Thoracic aorta (tissue), 2 donors: ENCODE measurements around the gene MAN2A2. TPM values are rescaled to one million over a fixed set of nuclear protein-coding genes. Genes with fewer than 3 reads are reported as not detected.

Experiments used
- ATAC-seq: fragments of 150-250 bp; one replicate; pipeline ENCODE4 v1.8.0; 2017; ENCODE audit warnings: low read depth; ENCODE audit not compliant: insufficient number of reproducible peaks, low FRiP score
- DNase-seq: peaks from one replicate; pipeline ENCODE4 v3.0.0-alpha.2; 2020; ENCODE audit warnings: low spot score
- H3K27ac ChIP-seq, 2 donors: fragments of 200-600 bp; sonication (generic); 1 replicate in 1 of 2; 2 replicates in 1 of 2; pipeline ENCODE4 v1.5.1; 2016; ENCODE audit warnings: mild to moderate bottlenecking in 2 of 2, moderate library complexity in 2 of 2
- H3K27me3 ChIP-seq: fragments of 200-600 bp; sonication (generic); replicated peaks from 2 replicates; pipeline ENCODE4 v1.6.0; 2016; ENCODE audit warnings: mild to moderate bottlenecking; ENCODE audit not compliant: insufficient read depth
- H3K36me3 ChIP-seq: fragments of 200-600 bp; sonication (generic); one replicate; pipeline ENCODE4 v1.5.1; 2016
- H3K4me1 ChIP-seq, 2 donors: fragments of 200-600 bp; sonication (generic); 1 replicate in 1 of 2; 2 replicates in 1 of 2; pipeline versions ENCODE4 v1.5.1 to v1.6.0; 2016; ENCODE audit warnings: low read depth in 2 of 2, mild to moderate bottlenecking in 1 of 2; ENCODE audit not compliant: control insufficient read depth in 1 of 2
- H3K4me3 ChIP-seq: fragments of 200-600 bp; sonication (generic); 2 replicates; pipeline ENCODE4 v1.5.1; 2016; ENCODE audit warnings: mild to moderate bottlenecking
- H3K9me3 ChIP-seq: fragments of 200-600 bp; sonication (generic); 2 replicates; pipeline ENCODE4 v1.5.1; 2016
- CTCF ChIP-seq: fragments of 200-600 bp; sonication (generic); IDR thresholded peaks from one replicate; pipeline ENCODE4 v1.5.1; 2019; ENCODE audit warnings: antibody characterized with exemption
- total RNA-seq, 2 donors: library from RNA; depleted of rRNA; stranded (reverse); fragments of >200 nt; gene quantifications; one replicate each; pipeline versions ENCODE4 v1.1.0 to v1.2.3, GENCODE V29; 2016

Gene MAN2A2
- total RNA-seq, 2 donors from 2014 or later = 59.7 to 68.4 TPM

GRCh38 chr15:90914305-90915080, 11.4 kb downstream of the MAN2A2 start:
- H3K9me3 ChIP-seq = no peaks in the 10 kb centered on the region
- DNase-seq (no peak), ATAC-seq (no peak)
- H3K4me1 ChIP-seq = no peaks in the 10 kb centered on the region
- H3K36me3 ChIP-seq = peaks cover 86% of the 10 kb centered on the region
- no peak for TF ChIP-seq CTCF
- H3K27ac ChIP-seq = no peak overlapping the region
- no peaks in the 10 kb centered on the region for H3K27me3 ChIP-seq
- no peak overlapping the region for H3K4me3 ChIP-seq

GRCh38 chr15:90915216-90915807, 12.2 kb downstream of the MAN2A2 start:
- TF ChIP-seq CTCF = no peak
- Histone ChIP-seq H3K27ac (no peak overlapping the region), H3K36me3 (peaks cover 85% of the 10 kb centered on the region), H3K27me3 (no peaks in the 10 kb centered on the region), H3K4me3 (no peak overlapping the region), H3K4me1 (no peaks in the 10 kb centered on the region), H3K9me3 (no peaks in the 10 kb centered on the region)
- no peak for DNase-seq
- no peak for ATAC-seq

- no peak for DNase-seq
- no peaks in the 10 kb centered on the region for H3K4me1 ChIP-seq
- peaks cover 80% of the 10 kb centered on the region for H3K36me3 ChIP-seq
- no peak for TF ChIP-seq CTCF
- H3K27ac ChIP-seq = no peak overlapping the region
- H3K4me3 ChIP-seq = no peak overlapping the region
- H3K9me3 ChIP-seq = no peaks in the 10 kb centered on the region
- no peak for ATAC-seq
- H3K27me3 ChIP-seq = no peaks in the 10 kb centered on the region
These were observed 12.8 kb downstream of the MAN2A2 start for GRCh38 chr15:90915808-90916440.

GRCh38 chr15:90916461-90916860, 13.4 kb downstream of the MAN2A2 start:
- Histone ChIP-seq H3K36me3 (peaks cover 78% of the 10 kb centered on the region), H3K9me3 (no peaks in the 10 kb centered on the region), H3K4me1 (no peaks in the 10 kb centered on the region), H3K4me3 (no peak overlapping the region), H3K27ac (no peak overlapping the region), H3K27me3 (no peaks in the 10 kb centered on the region)
- no peak for DNase-seq
- no peak for TF ChIP-seq CTCF
- ATAC-seq = no peak

- H3K27ac ChIP-seq = no peak overlapping the region
- H3K4me3 ChIP-seq = no peak overlapping the region
- H3K27me3 ChIP-seq = no peaks in the 10 kb centered on the region
- H3K9me3 ChIP-seq = no peaks in the 10 kb centered on the region
- H3K36me3 ChIP-seq = peaks cover 70% of the 10 kb centered on the region
- ATAC-seq = no peak
- H3K4me1 ChIP-seq = no peaks in the 10 kb centered on the region
- DNase-seq = no peak
- no peak for TF ChIP-seq CTCF
These were observed 14.5 kb downstream of the MAN2A2 start for GRCh38 chr15:90917569-90917968.
